ENCODE data around the gene LSAMP.

GRCh38 chr3:116005404-116005803 is 439.9 kb downstream of the LSAMP start:
- no peak for TF ChIP-seq CTCF (IDR thresholded peaks at IDR 0.05; ENCODE audit: low read depth, low read length)
- TF ChIP-seq EZH2phosphoT487 (IDR thresholded peaks at IDR 0.05; ENCODE audit: low read depth), result no peak
